Left lung (tissue), 10 donors: ENCODE measurements around the gene DNAAF5. TPM values are rescaled to one million over a fixed set of nuclear protein-coding genes. Genes with fewer than 3 reads are reported as not detected.

ENCODE experiments used
- ATAC-seq: fragments of 200-7000 bp; cut with Tn5 transposase; one replicate; pipeline ENCODE4 v1.9.1; 2020; ENCODE audit warnings: moderate library complexity
- DNase-seq, 4 donors: peaks; one replicate each; pipeline ENCODE4 v3.0.0-alpha.2; 2013 to 2020
- H3K27ac ChIP-seq, 2 donors: fragments of 200-600 bp; sonication (generic) in 1 of 2; one replicate each; pipeline versions ENCODE4 v1.5.0 to v1.8.0; 2020 to 2021
- H3K27me3 ChIP-seq, 2 donors: fragments of 200-600 bp; sonication (generic) in 1 of 2; one replicate each; pipeline versions ENCODE4 v1.5.0 to v1.8.0; 2020 to 2021
- H3K36me3 ChIP-seq, 2 donors: fragments of 200-600 bp; sonication (generic) in 1 of 2; one replicate each; pipeline versions ENCODE4 v1.5.0 to v1.8.0; 2020 to 2021
- H3K4me1 ChIP-seq, 2 donors: fragments of 200-600 bp; one replicate each; pipeline ENCODE4 v1.8.0; 2021
- H3K4me3 ChIP-seq, 2 donors: fragments of 200-600 bp; sonication (generic) in 1 of 2; one replicate each; pipeline versions ENCODE4 v1.5.0 to v1.8.0; 2020 to 2021; ENCODE audit warnings: mild to moderate bottlenecking in 1 of 2
- H3K9me3 ChIP-seq, 2 donors: fragments of 200-600 bp; sonication (generic) in 1 of 2; one replicate each; pipeline versions ENCODE4 v1.5.0 to v1.8.0; 2020 to 2021
- CTCF ChIP-seq, 2 donors: fragments of 200-600 bp; sonication (generic) in 1 of 2; IDR thresholded peaks; one replicate each; pipeline versions ENCODE4 v1.5.0 to v1.8.0; 2021; ENCODE audit warnings: antibody characterized with exemption in 2 of 2
- intact Hi-C, 2 donors: fragments of 100-400 bp; cut with DNase I; formaldehyde crosslinking; loops; one replicate each; pipeline versions ENCODE4 v1.11.2 to v1.14.2; 2022
- polyA plus RNA-seq, 6 donors: library from polyadenylated mRNA; unstranded; fragments of 120-200 nt; gene quantifications; one replicate each; pipeline ENCODE4 v1.2.1, GENCODE V29; 2013; ENCODE audit not compliant: insufficient read length in 6 of 6
- total RNA-seq, 2 donors: library from RNA; stranded (reverse); fragmentation: NEBNext Ultra II Directional; extraction: Animal tissue kit (Norgen Biotek cat#: 25700); gene quantifications; one replicate each; pipeline ENCODE4 v1.2.1, GENCODE V29; 2021
- donor health status: DM: no; HTN: yes; CAD: no.
- donor health status: DM: no; HTN: no; CAD: no.

The DNAAF5 gene
- total and polyA plus RNA-seq, 8 donors = 19.9 to 30.6 (median 26.2) TPM

- no peak overlapping the region for H3K4me3 ChIP-seq
- no peak for TF ChIP-seq CTCF (IDR thresholded peaks at IDR 0.05)
- H3K36me3 ChIP-seq = peaks cover 0 to 34% of the 10 kb centered on the region in 2 donors
- no peak overlapping the region for H3K27ac ChIP-seq
- intact Hi-C loops = no loop called here
- DNase-seq (peak in 1 of 4 donors; percentile 24), ATAC-seq (no peak)
- no peaks in the 10 kb centered on the region for H3K27me3 ChIP-seq
- H3K9me3 ChIP-seq = peaks cover 0 to 7% of the 10 kb centered on the region in 2 donors
- H3K4me1 ChIP-seq = peaks cover 6 to 17% of the 10 kb centered on the region in 2 donors
Observed at GRCh38 chr7:729140-730000, 2.9 kb downstream of the DNAAF5 start.

GRCh38 chr7:730501-731439 is 4.3 kb downstream of the DNAAF5 start:
- peaks cover 0 to 34% of the 10 kb centered on the region in 2 donors for H3K36me3 ChIP-seq
- ATAC-seq = no peak
- intact Hi-C loops = no loop called here
- no peaks in the 10 kb centered on the region for H3K27me3 ChIP-seq
- no peak overlapping the region for H3K4me3 ChIP-seq
- H3K9me3 ChIP-seq = peaks cover 0 to 11% of the 10 kb centered on the region in 2 donors
- no peak for TF ChIP-seq CTCF (IDR thresholded peaks at IDR 0.05)
- peaks cover 6 to 16% of the 10 kb centered on the region in 2 donors for H3K4me1 ChIP-seq
- DNase-seq = peak in 1 of 4 donors; percentile 15
- H3K27ac ChIP-seq = no peak overlapping the region

GRCh38 chr7:731440-732085 is 5.1 kb downstream of the DNAAF5 start:
- H3K27ac ChIP-seq = no peak overlapping the region
- peaks cover 0 to 34% of the 10 kb centered on the region in 2 donors for H3K36me3 ChIP-seq
- H3K4me1 ChIP-seq = peaks cover 0 to 10% of the 10 kb centered on the region in 2 donors
- intact Hi-C loops = no loop called here
- DNase-seq (peak in 2 of 4 donors; percentile 24 to 35), ATAC-seq (no peak)
- TF ChIP-seq CTCF (IDR thresholded peaks at IDR 0.05) = no peak
- H3K9me3 ChIP-seq = peaks cover 0 to 11% of the 10 kb centered on the region in 2 donors
- H3K27me3 ChIP-seq = no peaks in the 10 kb centered on the region
- H3K4me3 ChIP-seq = no peak overlapping the region

GRCh38 chr7:732094-732541 is 5.6 kb downstream of the DNAAF5 start:
- Histone ChIP-seq H3K27me3 (no peaks in the 10 kb centered on the region), H3K4me3 (no peak overlapping the region), H3K9me3 (peaks cover 0 to 11% of the 10 kb centered on the region in 2 donors), H3K27ac (no peak overlapping the region), H3K4me1 (peaks cover 0 to 10% of the 10 kb centered on the region in 2 donors), H3K36me3 (peaks cover 0 to 34% of the 10 kb centered on the region in 2 donors)
- ATAC-seq = peak; percentile 93
- intact Hi-C loops = no loop called here
- TF ChIP-seq CTCF (IDR thresholded peaks at IDR 0.05) = peak in 1 of 2 donors; percentile 12
- DNase-seq = peak in 3 of 4 donors; percentile 21 to 83 (median 47)
